Measurements from ENCODE around the gene TRABD2B.

DNA sequence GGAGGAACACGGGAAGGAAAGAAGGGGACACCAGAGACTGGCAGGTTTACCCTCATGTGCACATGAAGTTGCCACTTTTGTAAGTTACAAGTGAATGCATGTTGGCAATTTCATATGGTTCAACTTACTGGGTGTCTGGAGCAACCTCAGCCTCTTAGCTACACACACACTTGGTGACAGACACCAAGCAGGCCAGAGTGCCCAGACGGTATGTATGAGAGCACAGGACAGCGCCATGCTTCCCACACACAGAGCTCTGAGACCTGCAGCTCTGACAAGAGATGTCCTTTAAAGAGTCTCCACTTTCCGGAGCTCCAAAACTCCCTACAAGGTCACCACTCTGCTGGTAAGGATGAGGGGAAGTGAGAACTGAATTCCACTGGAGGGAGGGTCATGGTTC is 1.9 kb upstream of the TRABD2B start:
- TF ChIP-seq, protein P1, sequence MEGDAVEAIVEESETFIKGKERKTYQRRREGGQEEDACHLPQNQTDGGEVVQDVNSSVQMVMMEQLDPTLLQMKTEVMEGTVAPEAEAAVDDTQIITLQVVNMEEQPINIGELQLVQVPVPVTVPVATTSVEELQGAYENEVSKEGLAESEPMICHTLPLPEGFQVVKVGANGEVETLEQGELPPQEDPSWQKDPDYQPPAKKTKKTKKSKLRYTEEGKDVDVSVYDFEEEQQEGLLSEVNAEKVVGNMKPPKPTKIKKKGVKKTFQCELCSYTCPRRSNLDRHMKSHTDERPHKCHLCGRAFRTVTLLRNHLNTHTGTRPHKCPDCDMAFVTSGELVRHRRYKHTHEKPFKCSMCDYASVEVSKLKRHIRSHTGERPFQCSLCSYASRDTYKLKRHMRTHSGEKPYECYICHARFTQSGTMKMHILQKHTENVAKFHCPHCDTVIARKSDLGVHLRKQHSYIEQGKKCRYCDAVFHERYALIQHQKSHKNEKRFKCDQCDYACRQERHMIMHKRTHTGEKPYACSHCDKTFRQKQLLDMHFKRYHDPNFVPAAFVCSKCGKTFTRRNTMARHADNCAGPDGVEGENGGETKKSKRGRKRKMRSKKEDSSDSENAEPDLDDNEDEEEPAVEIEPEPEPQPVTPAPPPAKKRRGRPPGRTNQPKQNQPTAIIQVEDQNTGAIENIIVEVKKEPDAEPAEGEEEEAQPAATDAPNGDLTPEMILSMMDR (IDR thresholded peaks at IDR 0.05; ENCODE audit: insufficient read depth, low read length, poor library complexity, severe bottlenecking): no peak
- TF ChIP-seq EZH2phosphoT487 (conservative IDR thresholded peaks at IDR 0.05; ENCODE audit: low read length): no peak
